H9 (cell line): Measurements from ENCODE around the gene TNIK. TPM values are rescaled to one million over a fixed set of nuclear protein-coding genes. Genes with fewer than 3 reads are reported as not detected.

ENCODE experiments used
- DNase-seq: peaks from one replicate; pipeline ENCODE4 v3.0.0-alpha.2; 2017
- H2AFZ ChIP-seq: one replicate; pipeline ENCODE4 v1.6.1; 2013; ENCODE audit warnings: mild to moderate bottlenecking, low read length, control low read depth, moderate library complexity
- H2AK5ac ChIP-seq: 2 replicates; pipeline ENCODE4 v1.6.1; 2013; ENCODE audit warnings: low read length, control low read depth, mixed read lengths; ENCODE audit not compliant: insufficient read length
- H2BK120ac ChIP-seq: one replicate; pipeline ENCODE4 v1.6.1; 2013; ENCODE audit warnings: low read depth, mild to moderate bottlenecking, low read length, control low read depth, inconsistent platforms; ENCODE audit not compliant: poor library complexity, severe bottlenecking
- H2BK12ac ChIP-seq: 2 replicates; pipeline ENCODE4 v1.6.1; 2013; ENCODE audit warnings: low read length, control low read depth, mixed read lengths, low read depth; ENCODE audit not compliant: insufficient read length
- H2BK15ac ChIP-seq: 2 replicates; pipeline ENCODE4 v1.6.1; 2013; ENCODE audit warnings: low read depth, low read length, control low read depth
- H2BK20ac ChIP-seq: one replicate; pipeline ENCODE4 v1.6.1; 2013; ENCODE audit warnings: low read depth, mild to moderate bottlenecking, low read length, control low read depth, inconsistent platforms; ENCODE audit not compliant: poor library complexity, severe bottlenecking
- H2BK5ac ChIP-seq: 2 replicates; pipeline ENCODE4 v1.6.1; 2013; ENCODE audit warnings: low read length, control low read depth, mixed read lengths; ENCODE audit not compliant: insufficient read length
- H3K14ac ChIP-seq: 2 replicates; pipeline ENCODE4 v1.6.1; 2013; ENCODE audit warnings: low read length, control low read depth; ENCODE audit not compliant: insufficient read depth
- H3K18ac ChIP-seq: 2 replicates; pipeline ENCODE4 v1.6.1; 2013; ENCODE audit warnings: low read depth, mild to moderate bottlenecking, mixed read lengths, low read length, control low read depth; ENCODE audit not compliant: insufficient read length
- H3K23ac ChIP-seq: 2 replicates; pipeline ENCODE4 v1.6.1; 2013; ENCODE audit warnings: low read length, control low read depth, mixed read lengths, low read depth; ENCODE audit not compliant: insufficient read length
- H3K23me2 ChIP-seq: 2 replicates; pipeline ENCODE4 v1.6.1; 2013; ENCODE audit warnings: low read depth, mild to moderate bottlenecking, mixed read lengths, low read length, control low read depth; ENCODE audit not compliant: insufficient read length, poor library complexity, severe bottlenecking
- H3K27ac ChIP-seq: 2 replicates; pipeline ENCODE4 v1.5.1; 2013; ENCODE audit warnings: low read length, control low read depth, mixed read lengths, low read depth; ENCODE audit not compliant: insufficient read length
- H3K27me3 ChIP-seq: 2 replicates; pipeline ENCODE4 v1.6.1; 2013; ENCODE audit warnings: low read length, control low read depth, inconsistent platforms; ENCODE audit not compliant: insufficient read depth
- H3K4ac ChIP-seq: 2 replicates; pipeline ENCODE4 v1.6.1; 2013; ENCODE audit warnings: low read depth, mild to moderate bottlenecking, control low read depth, inconsistent platforms, low read length, moderate library complexity
- H3K4me1 ChIP-seq: 2 replicates; pipeline ENCODE4 v1.6.1; 2013; ENCODE audit warnings: low read length, control low read depth, inconsistent platforms; ENCODE audit not compliant: insufficient read depth
- H3K4me2 ChIP-seq: 2 replicates; pipeline ENCODE4 v1.6.1; 2013; ENCODE audit warnings: low read length, control low read depth, mixed read lengths; ENCODE audit not compliant: insufficient read length, insufficient read depth
- H3K56ac ChIP-seq: 2 replicates; pipeline ENCODE4 v1.6.1; 2013; ENCODE audit warnings: low read depth, mild to moderate bottlenecking, mixed read lengths, low read length, control low read depth; ENCODE audit not compliant: insufficient read length
- H3K79me1 ChIP-seq: 2 replicates; pipeline ENCODE4 v1.6.1; 2013; ENCODE audit warnings: low read depth, mild to moderate bottlenecking, moderate library complexity, low read length, control low read depth, inconsistent platforms; ENCODE audit not compliant: insufficient read depth, poor library complexity, severe bottlenecking
- H3K79me2 ChIP-seq: 2 replicates; pipeline ENCODE4 v1.6.1; 2013; ENCODE audit warnings: low read length, control low read depth, inconsistent platforms; ENCODE audit not compliant: insufficient read depth
- H3K9ac ChIP-seq: 2 replicates; pipeline ENCODE4 v1.6.1; 2013; ENCODE audit warnings: low read length, control low read depth, mixed read lengths; ENCODE audit not compliant: insufficient read length; ENCODE audit errors: extremely low read depth
- H3K9me3 ChIP-seq: one replicate; pipeline ENCODE4 v1.6.1; 2013; ENCODE audit warnings: low read depth, low read length, inconsistent platforms; ENCODE audit not compliant: control insufficient read depth
- H3T11ph ChIP-seq: one replicate; pipeline ENCODE4 v1.6.1; 2013; ENCODE audit warnings: mild to moderate bottlenecking, low read length, control low read depth, inconsistent platforms
- H4K20me1 ChIP-seq: one replicate; pipeline ENCODE4 v1.6.1; 2013; ENCODE audit not compliant: control insufficient read depth, insufficient read length, insufficient read depth
- H4K5ac ChIP-seq: 2 replicates; pipeline ENCODE4 v1.6.1; 2013; ENCODE audit warnings: low read depth, mild to moderate bottlenecking, mixed read lengths, low read length, control low read depth; ENCODE audit not compliant: insufficient read length
- H4K8ac ChIP-seq: replicated peaks from 2 replicates; pipeline ENCODE4 v1.6.1; 2013; ENCODE audit warnings: low read length, control low read depth, mixed read lengths, low read depth; ENCODE audit not compliant: insufficient read length
- H4K91ac ChIP-seq: 2 replicates; pipeline ENCODE4 v1.6.1; 2013; ENCODE audit warnings: low read depth, mild to moderate bottlenecking, moderate library complexity, mixed read lengths, low read length, control low read depth; ENCODE audit not compliant: insufficient read length
- H3K27ac Mint-ChIP-seq, 3 experiments: 2 replicates in 2 of 3; 3 replicates in 1 of 3; pipeline ENCODE4 v1.8.0; 2020 to 2021; ENCODE audit warnings: mixed read lengths in 3 of 3, mild to moderate bottlenecking in 1 of 3, moderate library complexity in 1 of 3
- H3K27me3 Mint-ChIP-seq: 2 replicates; pipeline ENCODE4 v1.8.0; 2021; ENCODE audit warnings: low read depth, mild to moderate bottlenecking, moderate library complexity, mixed read lengths
- H3K36me3 Mint-ChIP-seq, 3 experiments: 2 replicates in 2 of 3; 3 replicates in 1 of 3; pipeline ENCODE4 v1.8.0; 2020 to 2021; ENCODE audit warnings: low read depth in 3 of 3, mixed read lengths in 3 of 3; ENCODE audit not compliant: insufficient read depth in 1 of 3
- H3K4me1 Mint-ChIP-seq, 2 experiments: 2 replicates each; pipeline ENCODE4 v1.8.0; 2020; ENCODE audit warnings: mixed read lengths in 2 of 2
- H3K4me3 Mint-ChIP-seq, 2 experiments: 2 replicates in 1 of 2; 3 replicates in 1 of 2; pipeline ENCODE4 v1.8.0; 2020 to 2021; ENCODE audit warnings: mild to moderate bottlenecking in 2 of 2, mixed read lengths in 2 of 2, moderate library complexity in 1 of 2
- H3K9me3 Mint-ChIP-seq, 2 experiments: 2 replicates in 1 of 2; 3 replicates in 1 of 2; pipeline ENCODE4 v1.8.0; 2020; ENCODE audit warnings: mild to moderate bottlenecking in 2 of 2, mixed read lengths in 2 of 2, moderate library complexity in 1 of 2
- CTCF ChIP-seq: fragments of 200-600 bp; sonication (generic); conservative IDR thresholded peaks from 3 replicates; pipeline ENCODE4 v1.8.0; 2021; ENCODE audit warnings: antibody characterized with exemption, mild to moderate bottlenecking
- WGBS: extraction: QIAGEN DNeasy Blood & Tissue Kit; methylation state at CpG from one replicate; pipeline ENCODE4 v1.1.7; 2013; ENCODE audit warnings: missing lambda C conversion rate, low lambda C conversion rate, mixed read lengths; ENCODE audit not compliant: insufficient read length; ENCODE audit errors: extremely low coverage; 5-methylcytosine and 5-hydroxymethylcytosine counted together
- total RNA-seq: library from RNA; stranded (reverse); gene quantifications from 2 replicates; pipeline ENCODE4 v1.2.1, GENCODE V29; 2021

TNIK gene
- total RNA-seq, 1 experiment from 2014 or later, result 15.9 TPM

GRCh38 chr3:171204942-171205341, 255.3 kb downstream of the TNIK start:
- H2BK20ac ChIP-seq, result no peak overlapping the region
- Mint-ChIP-seq H3K27ac (no peak overlapping the region; a peak in 1 of 7 replicates), H3K36me3 (peaks cover 0 to 8% (median 4%) of the 10 kb centered on the region in 3 experiments; a peak in 4 of 7 replicates), H3K4me1 (peaks cover 13 to 33% of the 10 kb centered on the region in 2 experiments), H3K4me3 (no peak overlapping the region), H3K9me3 (no peaks in the 10 kb centered on the region), H3K27me3 (no peaks in the 10 kb centered on the region)
- no peak overlapping the region for H3T11ph ChIP-seq
- no peak overlapping the region for H4K8ac ChIP-seq
- H2BK120ac ChIP-seq, result no peak overlapping the region
- H4K5ac ChIP-seq, result no peak overlapping the region
- no peak overlapping the region for H2BK12ac ChIP-seq
- H3K79me1 ChIP-seq, result no peaks in the 10 kb centered on the region
- H3K27me3 ChIP-seq, result no peaks in the 10 kb centered on the region
- no peak overlapping the region for H3K4me2 ChIP-seq
- no peaks in the 10 kb centered on the region for H3K79me2 ChIP-seq
- no peak overlapping the region for H3K23ac ChIP-seq
- no peak overlapping the region for H2AK5ac ChIP-seq
- H3K4ac ChIP-seq, result no peak overlapping the region
- H3K23me2 ChIP-seq, result no peaks in the 10 kb centered on the region
- TF ChIP-seq CTCF, result no peak
- H4K91ac ChIP-seq, result no peak overlapping the region
- H3K9ac ChIP-seq, result no peak overlapping the region
- H2AFZ ChIP-seq, result no peak overlapping the region
- peaks cover 2% of the 10 kb centered on the region; the same call in 1 of the 2 replicates for H3K4me1 ChIP-seq
- H3K9me3 ChIP-seq, result no peaks in the 10 kb centered on the region
- no peak overlapping the region for H3K27ac ChIP-seq
- H3K56ac ChIP-seq, result no peak overlapping the region
- H2BK5ac ChIP-seq, result no peak overlapping the region
- no peaks in the 10 kb centered on the region for H4K20me1 ChIP-seq
- H3K18ac ChIP-seq, result no peak overlapping the region
- H3K14ac ChIP-seq, result no peak overlapping the region
- no CpG with 5 or more reads among the region's 1 CpG for WGBS
- H2BK15ac ChIP-seq, result no peak overlapping the region
- no peak for DNase-seq
